K562 (cell line): ENCODE data around the gene CIAO2A. TPM values are rescaled to one million over a fixed set of nuclear protein-coding genes. Genes with fewer than 3 reads are reported as not detected.

Experiments
- C11orf30 ChIP-seq: fragments of 450-650 bp; IDR thresholded peaks from 2 replicates; pipeline ENCODE4 v1.6.1; 2016; ENCODE audit warnings: low read depth, mild to moderate bottlenecking
- CHAMP1 ChIP-seq: fragments of 450-650 bp; IDR thresholded peaks from 2 replicates; pipeline ENCODE4 v1.6.1; 2016; ENCODE audit warnings: mild to moderate bottlenecking
- ETV5 ChIP-seq: sonication (generic); formaldehyde crosslinking; IDR thresholded peaks from 2 replicates; pipeline ENCODE4 v1.4.0; 2020; ENCODE audit warnings: low read depth, mild to moderate bottlenecking, missing genetic modification reagents
- FUS ChIP-seq: fragments of 200-400 bp; formaldehyde crosslinking; optimal IDR thresholded peaks from 2 replicates; pipeline ENCODE3; 2017; ENCODE audit warnings: low read depth, low read length
- GMEB1 ChIP-seq: fragments of 250-450 bp; sonication (Bioruptor Pico); IDR thresholded peaks from 2 replicates; pipeline ENCODE4 v1.4.0; 2020; ENCODE audit warnings: mild to moderate bottlenecking
- HES1 ChIP-seq: fragments of 450-650 bp; IDR thresholded peaks from 2 replicates; pipeline ENCODE4 v1.6.1; 2016; ENCODE audit warnings: low read depth, mild to moderate bottlenecking, moderate library complexity
- MAFF ChIP-seq: IDR thresholded peaks from 2 replicates; pipeline ENCODE4 v1.6.1; 2012; ENCODE audit warnings: low read length, improper control_type of control experiment
- MAFG ChIP-seq: fragments of 450-650 bp; conservative IDR thresholded peaks from 2 replicates; pipeline ENCODE4 v1.6.1; 2016; ENCODE audit warnings: missing genetic modification characterization, missing compliant biosample characterization
- NCOA2 ChIP-seq, 2 experiments: fragments of 450-650 bp; IDR thresholded peaks; 2 replicates each; pipeline ENCODE4 v1.6.1; 2018; ENCODE audit warnings: mild to moderate bottlenecking in 2 of 2, moderate library complexity in 1 of 2; ENCODE audit not compliant: partially characterized antibody in 2 of 2
- POLR2AphosphoS2 ChIP-seq: IDR thresholded peaks from 2 replicates; pipeline ENCODE4 v1.6.1; 2012; ENCODE audit warnings: low read length, improper control_type of control experiment
- POLR3A ChIP-seq: IDR thresholded peaks from 2 replicates; pipeline ENCODE4 v1.6.1; 2011; ENCODE audit warnings: borderline replicate concordance, mild to moderate bottlenecking, moderate library complexity; ENCODE audit not compliant: insufficient read length, insufficient read depth; ENCODE audit errors: extremely low read depth
- RBM15 ChIP-seq: fragments of 200-400 bp; formaldehyde crosslinking; IDR thresholded peaks from 2 replicates; pipeline ENCODE4 v1.6.1; 2018; ENCODE audit warnings: mild to moderate bottlenecking, low read length, moderate library complexity; ENCODE audit not compliant: insufficient read depth
- RREB1 ChIP-seq: fragments of 250-450 bp; sonication (Bioruptor Pico); IDR thresholded peaks from 2 replicates; pipeline ENCODE4 v1.4.0; 2020
- TAF9B ChIP-seq: fragments of 450-650 bp; IDR thresholded peaks from 2 replicates; pipeline ENCODE4 v1.6.1; 2018; ENCODE audit warnings: mild to moderate bottlenecking; ENCODE audit not compliant: partially characterized antibody
- ZNF316 ChIP-seq: fragments of 450-650 bp; IDR thresholded peaks from 2 replicates; pipeline ENCODE4 v1.6.1; 2016
- ZNF766 ChIP-seq: fragments of 200-800 bp; sonication (Bioruptor generic); conservative IDR thresholded peaks from 2 replicates; pipeline ENCODE4 v1.6.1; 2016; ENCODE audit warnings: missing genetic modification characterization, missing compliant biosample characterization
- polyA plus RNA-seq, 8 experiments: library from polyadenylated mRNA; depleted of rRNA in 4 of 8; stranded (reverse) in 5 of 8; unstranded in 3 of 8; fragments of >200 nt; fragmentation: Nextera tagmentation in 2 of 8; fragmentation: Illumina TruSeq in 1 of 8; extraction: Ambion mirVana in 2 of 8; extraction: Trizol in 1 of 8; gene quantifications; 2 replicates each; pipeline versions ENCODE4 v1.2.1 to v1.2.3, GENCODE V29; 2011 to 2014; ENCODE audit warnings: inconsistent platforms in 1 of 8, missing spikeins in 1 of 8
- total RNA-seq, 7 experiments: library from RNA; depleted of rRNA in 6 of 7; stranded (reverse); fragments of >200 nt in 6 of 7; fragmentation: Illumina TruSeq in 2 of 7; extraction: Trizol in 2 of 7; gene quantifications; 2 replicates each; pipeline versions ENCODE4 v1.2.1 to v1.2.3, GENCODE V29; 2011 to 2021; ENCODE audit warnings: low replicate concordance in 1 of 7

Gene CIAO2A
- total and polyA plus RNA-seq, 9 of the 15 experiments (the other 6 are each of a cell fraction or from before 2014, with no cell fraction given), result 161 to 429 (median 313) TPM

GRCh38 chr15:64052925-64053491, 40.6 kb downstream of the CIAO2A start (continued):
- TF ChIP-seq GMEB1 (no peak), ZNF316 (peak; percentile 93), CHAMP1 (no peak), RBM15 (no peak), MAFF (peak; percentile 78), POLR2AphosphoS2 (no peak), HES1 (no peak), NCOA2 (IDR thresholded peaks at IDR 0.05; ENCODE audit: partially characterized antibody in 2 of 2) (no peak), POLR3A (no peak), MAFG (tag) (peak; percentile 85), TAF9B (no peak), ZNF766 (CRISPR knock-in tag) (no peak), FUS (no peak), RREB1 (CRISPR knock-in tag) (no peak), C11orf30 (peak; percentile 87), ETV5 (CRISPR knock-in tag) (no peak)
